SU-DHL-6 (cell line): ENCODE data around the gene MARVELD1.

Experiments used
- H2AFZ ChIP-seq: fragments of 200-600 bp; sonication (generic); 2 replicates; pipeline ENCODE4 v1.6.1; 2014; ENCODE audit warnings: low read depth, mild to moderate bottlenecking, moderate library complexity, mixed read lengths, antibody characterized with exemption, low read length; ENCODE audit not compliant: severe bottlenecking
- H3F3A ChIP-seq: fragments of 200-600 bp; shearing (Covaris generic); 2 replicates; pipeline ENCODE4 v1.6.0; 2016; ENCODE audit warnings: antibody characterized with exemption, mild to moderate bottlenecking; ENCODE audit not compliant: insufficient read depth
- H3K27ac ChIP-seq: fragments of 200-600 bp; sonication (generic); 2 replicates; pipeline ENCODE4 v1.5.1; 2016; ENCODE audit warnings: low read depth, mild to moderate bottlenecking, low read length, moderate library complexity, mixed read lengths
- H3K27me3 ChIP-seq: fragments of 200-600 bp; sonication (generic), shearing (Covaris generic); 2 replicates; pipeline ENCODE4 v1.6.0; 2014; ENCODE audit warnings: mild to moderate bottlenecking, low read length
- H3K36me3 ChIP-seq: fragments of 200-600 bp; sonication (generic); 2 replicates; pipeline ENCODE4 v1.6.1; 2014; ENCODE audit warnings: mild to moderate bottlenecking, low read length, mixed read lengths
- H3K4me2 ChIP-seq: fragments of 300-600, 200-600 bp; shearing (Covaris generic), sonication (generic); 2 replicates; pipeline ENCODE4 v1.6.0; 2014; ENCODE audit warnings: low read length, low read depth, mild to moderate bottlenecking; ENCODE audit not compliant: poor library complexity, severe bottlenecking
- H3K4me3 ChIP-seq: fragments of 200-600 bp; sonication (generic); 2 replicates; pipeline ENCODE4 v1.5.1; 2014; ENCODE audit warnings: antibody characterized with exemption, low read length, mild to moderate bottlenecking, mixed read lengths; ENCODE audit not compliant: insufficient read depth, poor library complexity, severe bottlenecking
- H3K79me2 ChIP-seq: fragments of 200-600 bp; sonication (generic); 2 replicates; pipeline ENCODE4 v1.6.1; 2014; ENCODE audit warnings: mild to moderate bottlenecking, low read length, moderate library complexity; ENCODE audit not compliant: insufficient read depth
- H3K9ac ChIP-seq: fragments of 200-600 bp; sonication (generic); 2 replicates; pipeline ENCODE4 v1.7.0; 2014; ENCODE audit warnings: mild to moderate bottlenecking, low read length
- H3K9me2 ChIP-seq: fragments of 200-600 bp; sonication (generic); replicated peaks from 2 replicates; pipeline ENCODE4 v1.6.1; 2014; ENCODE audit warnings: low read length; ENCODE audit not compliant: insufficient read depth
- H3K9me3 ChIP-seq: fragments of 200-600 bp; sonication (generic); 2 replicates; pipeline ENCODE4 v1.6.1; 2014; ENCODE audit warnings: low read length, mixed read lengths; ENCODE audit not compliant: insufficient read depth
- H4K20me1 ChIP-seq: fragments of 200-600 bp; sonication (generic); 2 replicates; pipeline ENCODE4 v1.6.1; 2014; ENCODE audit warnings: low read depth, mild to moderate bottlenecking, antibody characterized with exemption, low read length, moderate library complexity, mixed read lengths
- EZH2phosphoT487 ChIP-seq: fragments of 200-600 bp; sonication (generic), shearing (Covaris generic); conservative IDR thresholded peaks from 2 replicates; pipeline ENCODE4 v1.6.1; 2018; ENCODE audit warnings: mild to moderate bottlenecking, antibody characterized with exemption, low read length, moderate library complexity, mixed read lengths
- TF ChIP-seq, protein P1 (sequence below): fragments of 200-600 bp; sonication (generic); IDR thresholded peaks from one replicate; pipeline ENCODE4 v1.5.1; 2017; ENCODE audit warnings: antibody characterized with exemption, mild to moderate bottlenecking, low read length, moderate library complexity; ENCODE audit not compliant: insufficient read depth, poor library complexity, severe bottlenecking

Gene MARVELD1

DNA sequence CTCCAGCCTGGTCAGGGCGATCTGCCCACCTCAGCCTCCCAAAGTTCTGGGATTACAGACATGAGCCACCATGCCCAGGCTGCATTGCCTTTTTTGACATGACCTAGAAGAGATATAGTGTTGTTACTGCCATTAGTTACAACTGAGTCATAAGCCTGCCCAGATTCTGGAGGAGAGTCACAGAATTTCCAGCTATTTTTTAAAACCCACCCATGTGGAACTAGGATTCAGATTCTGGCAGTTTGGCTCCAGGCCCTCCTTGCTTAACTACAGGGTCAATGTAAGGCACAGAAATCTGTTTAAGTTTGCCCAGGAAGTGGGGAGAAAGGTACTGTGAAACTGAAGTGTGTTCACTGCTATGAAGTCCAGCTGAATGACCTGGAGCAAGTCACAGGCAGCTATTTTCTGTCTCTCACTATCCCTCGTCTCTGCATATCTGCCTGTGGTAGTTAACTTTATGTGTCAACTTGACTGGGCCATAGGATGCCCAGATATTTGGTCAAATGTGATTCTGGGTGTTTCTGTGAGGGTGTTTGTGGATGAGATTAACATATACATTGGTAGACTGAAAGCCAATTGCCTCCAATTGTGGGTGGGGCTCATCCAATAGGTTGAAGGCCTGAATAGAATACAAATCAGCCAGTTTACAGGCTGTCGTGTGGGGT lies 8.4 kb upstream of the MARVELD1 start:
- Histone ChIP-seq H3K27me3 (no peaks in the 10 kb centered on the region), H3K9me2 (no peaks in the 10 kb centered on the region), H3K36me3 (no peaks in the 10 kb centered on the region), H3K9me3 (no peaks in the 10 kb centered on the region), H4K20me1 (no peaks in the 10 kb centered on the region), H3K27ac (no peak overlapping the region), H3K4me2 (no peak overlapping the region), H3K4me3 (no peak overlapping the region), H3K9ac (no peak overlapping the region), H2AFZ (no peak overlapping the region), H3F3A (no peaks in the 10 kb centered on the region), H3K79me2 (no peaks in the 10 kb centered on the region)
- TF ChIP-seq EZH2phosphoT487, result no peak
- TF ChIP-seq, protein P1, sequence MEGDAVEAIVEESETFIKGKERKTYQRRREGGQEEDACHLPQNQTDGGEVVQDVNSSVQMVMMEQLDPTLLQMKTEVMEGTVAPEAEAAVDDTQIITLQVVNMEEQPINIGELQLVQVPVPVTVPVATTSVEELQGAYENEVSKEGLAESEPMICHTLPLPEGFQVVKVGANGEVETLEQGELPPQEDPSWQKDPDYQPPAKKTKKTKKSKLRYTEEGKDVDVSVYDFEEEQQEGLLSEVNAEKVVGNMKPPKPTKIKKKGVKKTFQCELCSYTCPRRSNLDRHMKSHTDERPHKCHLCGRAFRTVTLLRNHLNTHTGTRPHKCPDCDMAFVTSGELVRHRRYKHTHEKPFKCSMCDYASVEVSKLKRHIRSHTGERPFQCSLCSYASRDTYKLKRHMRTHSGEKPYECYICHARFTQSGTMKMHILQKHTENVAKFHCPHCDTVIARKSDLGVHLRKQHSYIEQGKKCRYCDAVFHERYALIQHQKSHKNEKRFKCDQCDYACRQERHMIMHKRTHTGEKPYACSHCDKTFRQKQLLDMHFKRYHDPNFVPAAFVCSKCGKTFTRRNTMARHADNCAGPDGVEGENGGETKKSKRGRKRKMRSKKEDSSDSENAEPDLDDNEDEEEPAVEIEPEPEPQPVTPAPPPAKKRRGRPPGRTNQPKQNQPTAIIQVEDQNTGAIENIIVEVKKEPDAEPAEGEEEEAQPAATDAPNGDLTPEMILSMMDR, result no peak

DNA sequence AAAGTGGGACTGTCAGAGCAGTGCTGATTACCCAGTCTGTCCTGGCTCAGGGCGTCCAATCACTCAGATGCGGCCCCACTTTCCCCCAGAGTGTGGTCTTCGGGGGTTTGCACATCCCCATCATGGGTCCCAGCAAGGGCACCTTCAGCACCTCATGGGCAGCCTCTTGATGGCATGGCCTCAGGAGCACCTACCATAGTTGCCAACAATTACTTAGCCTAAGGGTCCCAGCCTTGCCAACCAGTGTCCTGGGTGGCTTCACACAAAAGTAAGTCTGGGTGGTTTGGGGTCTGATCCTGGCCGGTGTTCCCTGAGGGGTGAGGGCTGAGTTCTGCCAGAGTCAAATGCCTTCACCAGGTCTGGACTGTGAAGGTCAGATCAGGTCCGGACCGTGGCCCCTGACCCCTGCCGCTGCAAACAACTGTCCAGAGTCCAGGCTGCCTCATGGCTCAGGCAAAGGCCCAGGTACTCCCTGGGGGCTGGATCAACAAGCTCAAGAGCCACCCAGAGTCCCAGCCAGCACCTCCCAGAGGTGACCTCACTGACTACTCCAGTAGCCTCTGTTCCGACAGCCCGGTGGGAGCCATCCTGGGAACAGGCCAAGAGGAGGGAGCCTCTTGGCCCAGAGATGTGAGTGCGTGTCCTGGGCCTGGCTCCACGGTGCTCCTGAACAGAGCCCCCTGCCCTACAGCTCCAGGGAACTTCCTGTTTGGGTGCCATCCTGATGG lies 6.2 kb upstream of the MARVELD1 start:
- Histone ChIP-seq H3K79me2 (no peaks in the 10 kb centered on the region), H3F3A (no peaks in the 10 kb centered on the region), H2AFZ (no peak overlapping the region), H3K4me2 (no peak overlapping the region), H3K4me3 (no peak overlapping the region), H3K9me3 (no peaks in the 10 kb centered on the region), H3K9ac (no peak overlapping the region), H3K36me3 (no peaks in the 10 kb centered on the region), H3K9me2 (no peaks in the 10 kb centered on the region), H3K27ac (no peak overlapping the region), H3K27me3 (no peaks in the 10 kb centered on the region), H4K20me1 (no peaks in the 10 kb centered on the region)
- TF ChIP-seq, protein P1, result no peak
- no peak for TF ChIP-seq EZH2phosphoT487

DNA sequence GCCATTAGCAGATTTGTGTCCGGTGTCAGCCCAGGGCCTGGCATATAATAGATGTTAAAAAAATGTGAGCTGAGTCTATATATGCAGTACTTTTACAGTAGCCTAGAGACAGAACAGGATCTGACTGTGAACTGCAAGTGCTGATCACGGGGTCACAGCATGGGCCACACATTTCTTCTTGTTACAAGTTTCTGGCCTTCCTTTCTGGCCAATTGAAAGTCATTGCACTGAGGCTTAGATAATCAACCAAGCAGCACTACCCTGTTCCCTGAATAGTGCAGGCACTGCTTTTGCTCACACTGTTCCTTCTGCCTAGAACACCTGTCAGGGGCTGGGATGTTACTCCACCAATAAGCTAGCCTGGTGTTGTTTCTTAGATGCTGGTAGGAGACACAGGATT lies 5.4 kb upstream of the MARVELD1 start:
- Histone ChIP-seq H3K9me2 (no peaks in the 10 kb centered on the region), H3K9me3 (no peaks in the 10 kb centered on the region), H2AFZ (no peak overlapping the region), H3K4me3 (no peak overlapping the region), H3K79me2 (no peaks in the 10 kb centered on the region), H3K9ac (no peak overlapping the region), H3K4me2 (no peak overlapping the region), H3F3A (no peaks in the 10 kb centered on the region), H4K20me1 (no peaks in the 10 kb centered on the region), H3K27me3 (no peaks in the 10 kb centered on the region), H3K36me3 (no peaks in the 10 kb centered on the region), H3K27ac (no peak overlapping the region)
- no peak for TF ChIP-seq EZH2phosphoT487
- TF ChIP-seq, protein P1, result no peak
